Psoas muscle (tissue), 8 donors: ENCODE results near the gene SMAGP. TPM values are rescaled to one million over a fixed set of nuclear protein-coding genes. Genes with fewer than 3 reads are reported as not detected.
"Not testable (repeated sequence)": the region's sequence is repeated elsewhere in the genome, so short reads cannot be mapped to it uniquely, and the experiment has no call there.

Source experiments
- ATAC-seq, 4 donors: fragments of 200-7000 bp; cut with Tn5 transposase; one replicate each; pipeline ENCODE4 v1.9.1; 2020; ENCODE audit warnings: moderate library complexity in 3 of 4, mild to moderate bottlenecking in 2 of 4
- DNase-seq, 2 donors: peaks; one replicate each; pipeline ENCODE4 v3.0.0-alpha.2; 2020
- H3K27ac ChIP-seq: fragments of 200-600 bp; one replicate; pipeline ENCODE4 v1.8.0; 2022
- H3K27me3 ChIP-seq, 3 donors: fragments of 200-600 bp in 1 of 3; one replicate each; pipeline versions ENCODE4 v1.6.1 to v1.8.0; 2013 to 2022; ENCODE audit warnings: low read length in 2 of 3, mild to moderate bottlenecking in 2 of 3, moderate library complexity in 1 of 3; ENCODE audit not compliant: insufficient read depth in 3 of 3
- H3K36me3 ChIP-seq, 2 donors: fragments of 200-600 bp in 1 of 2; one replicate each; pipeline versions ENCODE4 v1.6.1 to v1.8.0; 2013 to 2022; ENCODE audit warnings: low read depth in 1 of 2, mild to moderate bottlenecking in 1 of 2, moderate library complexity in 1 of 2; ENCODE audit not compliant: insufficient read depth in 1 of 2
- H3K4me1 ChIP-seq: fragments of 200-600 bp; one replicate; pipeline ENCODE4 v1.8.0; 2022
- H3K4me3 ChIP-seq: fragments of 200-600 bp; one replicate; pipeline ENCODE4 v1.8.0; 2022; ENCODE audit warnings: mild to moderate bottlenecking
- H3K9me3 ChIP-seq: fragments of 200-600 bp; one replicate; pipeline ENCODE4 v1.8.0; 2022
- CTCF ChIP-seq: fragments of 200-600 bp; IDR thresholded peaks from one replicate; pipeline ENCODE4 v1.8.0; 2022; ENCODE audit warnings: antibody characterized with exemption
- WGBS, 3 donors: extraction: QIAGEN DNeasy Blood & Tissue Kit; methylation state at CpG; one replicate each; pipeline versions ENCODE4 v1.1.6 to v1.1.7; 2013; 5-methylcytosine and 5-hydroxymethylcytosine counted together
- intact Hi-C, 2 donors: fragments of 100-400 bp; cut with DNase I; formaldehyde crosslinking; loops; one replicate each; pipeline versions ENCODE4 v1.11.0 to v1.14.2; 2022
- polyA plus RNA-seq, 3 donors: library from polyadenylated mRNA; stranded (reverse); fragments of 200-250 nt; gene quantifications; one replicate each; pipeline ENCODE4 v1.2.3, GENCODE V29; 2013
- total RNA-seq, 4 donors: library from RNA; stranded (reverse); fragmentation: NEBNext Ultra II Directional in 2 of 4; extraction: Animal tissue kit (Norgen Biotek cat#: 25700) in 2 of 4; gene quantifications; one replicate each; pipeline versions ENCODE4 v1.2.1 to v1.2.4, GENCODE V29; 2021 to 2023
- donor health status: healthy with polysubstance abuse.
- donor health status: DM: no; HTN: no; CAD: no; lungs with moderate emphysema.
- donor health status: Bipolar disorder and iron deficiency.
- donor health status: healthy.
- donor health status: DM: yes; HTN: yes; CAD: no.
- donor health status: DM: no; HTN: no; CAD: no.
- donor health status: DM: no; HTN: no; CAD: no.
- donor health status: DM: yes; HTN: yes; CAD: no.

The SMAGP gene
- total and polyA plus RNA-seq, 7 donors = 1.8 to 5.2 (median 2.4) TPM

GRCh38 chr12:51293696-51294095 lies 23.5 kb upstream of the SMAGP start:
- Histone ChIP-seq H3K4me1 (no peaks in the 10 kb centered on the region), H3K36me3 (no peaks in the 10 kb centered on the region), H3K4me3 (no peak overlapping the region), H3K9me3 (no peaks in the 10 kb centered on the region), H3K27ac (no peak overlapping the region), H3K27me3 (no peaks in the 10 kb centered on the region)
- ATAC-seq (no peak), DNase-seq (no peak)
- TF ChIP-seq CTCF = no peak
- intact Hi-C loops = no loop called here

GRCh38 chr12:51291603-51292513 lies 21.6 kb upstream of the SMAGP start:
- ATAC-seq, H3K27ac ChIP-seq, H3K36me3 ChIP-seq, H3K9me3 ChIP-seq, intact Hi-C loops, H3K4me3 ChIP-seq, H3K4me1 ChIP-seq, H3K27me3 ChIP-seq: not testable (repeated sequence)
- WGBS, 3 donors = 83 to 87% (median 86%) methylated on average over 9 of the region's 9 CpGs
- peak; percentile 52 to 67 for DNase-seq

- no peaks in the 10 kb centered on the region for H3K9me3 ChIP-seq
- ATAC-seq (no peak), DNase-seq (no peak)
- H3K27ac ChIP-seq = no peak overlapping the region
- no peak for TF ChIP-seq CTCF
- peaks cover 0 to 2% (median 0%) of the 10 kb centered on the region in 3 donors for H3K27me3 ChIP-seq
- H3K36me3 ChIP-seq = no peaks in the 10 kb centered on the region
- H3K4me1 ChIP-seq = no peaks in the 10 kb centered on the region
- WGBS, 3 donors = 92 to 96% (median 96%) methylated on average over 1 of the region's 1 CpG
- intact Hi-C loops = no loop called here
- H3K4me3 ChIP-seq = no peak overlapping the region
These were observed 15.6 kb upstream of the SMAGP start for GRCh38 chr12:51285843-51286242.

GRCh38 chr12:51281202-51281924 lies 11.1 kb upstream of the SMAGP start:
- H3K4me1 ChIP-seq = no peaks in the 10 kb centered on the region
- TF ChIP-seq CTCF = no peak
- no peak overlapping the region for H3K4me3 ChIP-seq
- H3K27ac ChIP-seq = no peak overlapping the region
- no peaks in the 10 kb centered on the region for H3K36me3 ChIP-seq
- no peaks in the 10 kb centered on the region for H3K9me3 ChIP-seq
- ATAC-seq (no peak), DNase-seq (no peak)
- intact Hi-C loops = no loop called here
- 83 to 84% (median 83%) methylated on average over 4 of the region's 4 CpGs for WGBS, 3 donors
- peaks cover 0 to 9% (median 0%) of the 10 kb centered on the region in 3 donors for H3K27me3 ChIP-seq

GRCh38 chr12:51275088-51275487 lies 4.9 kb upstream of the SMAGP start:
- intact Hi-C loops = no loop called here
- no peak for TF ChIP-seq CTCF

GRCh38 chr12:51272810-51273209 lies 2.6 kb upstream of the SMAGP start:
- H3K4me1 ChIP-seq, ATAC-seq, H3K36me3 ChIP-seq, H3K4me3 ChIP-seq, DNase-seq, H3K27ac ChIP-seq, H3K9me3 ChIP-seq: not testable (repeated sequence)
- peaks cover 0 to 29% (median 0%) of the 10 kb centered on the region in 3 donors for H3K27me3 ChIP-seq
- 87 to 95% (median 91%) methylated on average over 7 of the region's 7 CpGs for WGBS, 3 donors
- intact Hi-C loops = loop anchor here in 1 of 2 donors (5.0 kb wide), 1 partner anchor 259 kb away; no protein-coding TSS in a partner anchor

More at GRCh38 chr12:51275088-51275487, 4.9 kb upstream of the SMAGP start:
- 57 to 77% (median 64%) methylated on average over 1 of the region's 1 CpG for WGBS, 3 donors
- no peak overlapping the region for H3K4me3 ChIP-seq
- no peaks in the 10 kb centered on the region for H3K9me3 ChIP-seq
- H3K36me3 ChIP-seq = no peaks in the 10 kb centered on the region
- peaks cover 0 to 26% (median 0%) of the 10 kb centered on the region in 3 donors for H3K27me3 ChIP-seq
- no peak overlapping the region for H3K27ac ChIP-seq
- ATAC-seq = no peak
- no peaks in the 10 kb centered on the region for H3K4me1 ChIP-seq
- no peak for DNase-seq
